Stimulated activated CD8-positive, alpha-beta memory T cell treated with anti-CD3 and anti-CD28 coated beads, Interleukin-2, amount 100 ng/mL, for 48 hours (primary cell): ENCODE data around the gene MAP2K3.
"Not testable (repeated sequence)": the region's sequence is repeated elsewhere in the genome, so short reads cannot be mapped to it uniquely, and the experiment has no call there.

ENCODE experiments used
- DNase-seq, 2 donors: peaks; one replicate each; pipeline ENCODE4 v3.0.0-alpha.2; 2020; ENCODE audit warnings: low read depth in 2 of 2

Gene MAP2K3

GRCh38 chr17:21310061-21310765 is 25.7 kb downstream of the MAP2K3 start:
- not testable (repeated sequence) for DNase-seq

GRCh38 chr17:21310766-21311602 is 26.5 kb downstream of the MAP2K3 start:
- not testable (repeated sequence) for DNase-seq

GRCh38 chr17:21313320-21313719 is 28.8 kb downstream of the MAP2K3 start:
- DNase-seq: no peak

GRCh38 chr17:21313761-21314160 is 29.2 kb downstream of the MAP2K3 start:
- DNase-seq: not testable (repeated sequence)

- not testable (repeated sequence) for DNase-seq
These were observed 29.8 kb downstream of the MAP2K3 start for GRCh38 chr17:21314261-21314664.

GRCh38 chr17:21314701-21315111 is 30.2 kb downstream of the MAP2K3 start:
- not testable (repeated sequence) for DNase-seq

- not testable (repeated sequence) for DNase-seq
These were observed 30.9 kb downstream of the MAP2K3 start for GRCh38 chr17:21315246-21316000.

- DNase-seq: not testable (repeated sequence)
These were observed 31.8 kb downstream of the MAP2K3 start for GRCh38 chr17:21316212-21316886.

GRCh38 chr17:21316887-21317500 is 32.5 kb downstream of the MAP2K3 start:
- DNase-seq: not testable (repeated sequence)

GRCh38 chr17:21317821-21318220 is 33.3 kb downstream of the MAP2K3 start:
- not testable (repeated sequence) for DNase-seq

- DNase-seq: no peak
These were observed 33.9 kb downstream of the MAP2K3 start for GRCh38 chr17:21318439-21318838.

GRCh38 chr17:21318856-21319255 is 34.3 kb downstream of the MAP2K3 start:
- DNase-seq: not testable (repeated sequence)

- DNase-seq: not testable (repeated sequence)
These were observed 34.7 kb downstream of the MAP2K3 start for GRCh38 chr17:21319256-21319655.

GRCh38 chr17:21319686-21320375 is 35.3 kb downstream of the MAP2K3 start:
- DNase-seq: not testable (repeated sequence)

GRCh38 chr17:21320430-21320829 is 35.9 kb downstream of the MAP2K3 start:
- not testable (repeated sequence) for DNase-seq

- not testable (repeated sequence) for DNase-seq
These were observed 36.5 kb downstream of the MAP2K3 start for GRCh38 chr17:21321061-21321460.

- not testable (repeated sequence) for DNase-seq
These were observed 37.3 kb downstream of the MAP2K3 start for GRCh38 chr17:21321744-21322191.

- not testable (repeated sequence) for DNase-seq
These were observed 39.0 kb downstream of the MAP2K3 start for GRCh38 chr17:21323257-21324111.

- not testable (repeated sequence) for DNase-seq
These were observed 40.2 kb downstream of the MAP2K3 start for GRCh38 chr17:21324741-21325140.
